ENCODE results near the gene PAPLN.

The PAPLN gene

DNA sequence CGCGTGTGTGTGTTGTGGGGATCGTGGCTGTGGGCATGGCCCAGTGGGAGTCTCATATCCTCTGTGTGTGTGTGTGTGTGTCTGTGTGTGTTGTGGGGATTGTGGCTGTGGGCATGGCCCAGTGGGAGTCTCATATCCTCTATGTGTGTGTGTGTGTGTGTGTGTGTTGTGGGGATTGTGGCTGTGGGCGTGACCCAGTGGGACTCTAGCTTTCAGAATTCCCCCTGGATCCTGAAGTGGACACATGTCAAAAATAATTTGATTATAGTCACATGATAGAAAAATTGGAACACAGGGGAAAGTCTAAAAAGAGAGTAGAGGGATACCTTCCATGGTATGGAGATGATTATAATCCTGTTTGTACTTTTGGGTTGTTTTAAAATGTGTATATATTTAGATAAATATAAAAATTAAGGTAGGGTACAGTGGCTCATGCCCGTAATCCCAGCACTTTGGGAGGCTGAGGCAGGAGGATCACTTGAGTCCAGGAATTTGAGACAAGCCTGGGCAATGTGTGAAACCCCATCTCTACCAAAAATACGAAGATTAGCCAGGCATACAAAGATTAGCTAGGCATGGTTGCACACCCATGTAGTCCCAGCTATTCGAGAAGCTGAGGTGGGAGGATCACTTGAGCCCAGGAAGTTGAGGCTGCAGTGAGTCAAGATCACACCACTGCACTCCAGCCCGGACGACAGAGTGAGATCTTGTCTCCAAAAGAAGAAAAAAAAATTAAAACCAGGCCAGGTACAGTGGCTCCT lies 11.0 kb downstream of the PAPLN start:
- DNase-seq: no peak

DNA sequence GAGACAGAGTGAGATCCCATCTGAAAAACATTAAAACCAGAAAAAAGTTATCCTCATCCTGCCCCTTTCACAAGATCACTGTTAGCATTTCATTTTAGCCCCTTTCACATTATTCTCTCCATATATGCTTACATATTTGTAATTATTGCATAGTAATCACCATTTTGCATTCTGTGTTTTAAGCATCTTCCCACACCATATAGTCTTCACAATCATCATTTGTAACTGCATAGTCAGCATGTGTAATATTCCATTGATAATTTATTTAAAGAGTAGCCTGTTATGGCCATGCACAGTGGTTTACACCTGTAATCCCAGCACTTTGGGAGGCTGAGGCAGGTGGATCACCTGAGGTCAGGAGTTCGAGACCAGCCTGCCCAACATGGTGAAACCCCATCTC lies 11.8 kb downstream of the PAPLN start:
- no peak for DNase-seq

DNA sequence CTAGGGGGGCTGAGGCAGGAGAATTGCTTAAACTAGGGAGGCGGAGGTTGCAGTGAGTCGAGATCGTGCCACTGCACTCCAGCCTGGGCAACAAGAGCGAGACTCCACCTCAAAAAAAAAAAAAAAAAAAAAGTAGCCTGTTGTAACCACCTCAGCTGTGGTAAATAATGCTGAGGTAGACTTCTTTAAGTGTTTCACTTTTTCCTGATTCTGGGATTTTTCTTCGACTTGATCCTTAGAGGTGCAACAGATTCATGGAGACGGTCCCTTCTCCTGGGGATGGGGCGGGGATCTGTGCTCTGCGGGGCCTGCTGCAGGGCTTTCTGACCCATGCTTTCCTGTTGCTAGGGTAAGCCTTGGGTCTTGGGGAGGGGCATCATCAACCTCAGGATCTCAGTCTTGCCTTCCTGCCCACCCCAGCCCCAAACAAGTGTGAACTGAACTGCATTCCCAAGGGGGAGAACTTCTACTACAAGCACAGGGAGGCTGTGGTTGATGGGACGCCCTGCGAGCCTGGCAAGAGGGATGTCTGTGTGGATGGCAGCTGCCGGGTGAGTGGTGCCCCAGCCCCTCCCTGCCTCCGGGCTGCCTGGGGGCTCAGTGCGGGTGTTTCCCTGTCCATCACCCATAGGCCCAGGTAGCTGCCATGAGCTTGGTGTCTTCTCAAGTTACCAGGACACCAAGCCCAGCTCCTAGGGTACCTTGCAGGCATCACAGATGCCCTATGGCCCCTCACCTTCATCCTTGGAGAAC lies 12.4 kb downstream of the PAPLN start:
- no peak for DNase-seq

GRCh38 chr14:73250317-73250713 lies 13.0 kb downstream of the PAPLN start:
- no peak for DNase-seq

- DNase-seq: no peak
These were observed 13.6 kb downstream of the PAPLN start for GRCh38 chr14:73250781-73251500.

- DNase-seq: no peak
These were observed 14.4 kb downstream of the PAPLN start for GRCh38 chr14:73251516-73252215.

- no peak for DNase-seq
These were observed 15.4 kb downstream of the PAPLN start for GRCh38 chr14:73252491-73253322.

DNA sequence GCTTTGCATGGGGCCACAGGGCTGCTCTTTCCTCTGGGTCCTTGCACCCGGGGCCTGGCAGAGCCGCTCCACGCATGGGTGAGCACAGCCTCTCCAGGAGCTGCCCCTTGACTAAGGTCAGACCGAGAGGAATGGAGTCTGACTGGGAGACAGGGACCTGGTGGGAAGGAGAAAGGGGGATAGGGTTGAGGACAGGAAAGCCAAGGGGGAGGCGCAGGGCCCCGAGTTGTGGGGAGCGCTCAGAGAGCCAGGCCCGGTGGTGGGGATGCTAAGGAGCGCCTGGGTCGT lies 16.0 kb downstream of the PAPLN start:
- DNase-seq: no peak

DNA sequence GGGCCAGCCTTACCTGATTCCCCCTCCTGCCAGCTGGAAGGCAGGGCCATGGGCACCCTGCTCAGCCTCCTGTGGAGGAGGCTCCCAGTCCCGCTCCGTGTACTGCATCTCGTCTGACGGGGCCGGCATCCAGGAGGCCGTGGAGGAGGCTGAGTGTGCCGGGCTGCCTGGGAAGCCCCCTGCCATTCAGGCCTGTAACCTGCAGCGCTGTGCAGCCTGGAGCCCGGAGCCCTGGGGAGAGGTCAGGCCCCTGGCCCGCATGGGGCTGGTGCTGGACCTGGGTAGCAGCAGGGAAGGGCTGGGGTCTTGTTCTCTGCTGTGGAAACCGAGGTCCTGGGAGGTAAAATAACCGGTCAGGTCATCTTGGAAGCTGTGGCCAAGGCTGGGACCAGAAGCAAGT lies 16.4 kb downstream of the PAPLN start:
- no peak for DNase-seq

GRCh38 chr14:73254247-73255004 lies 17.1 kb downstream of the PAPLN start:
- no peak for DNase-seq

- DNase-seq: no peak
These were observed 17.7 kb downstream of the PAPLN start for GRCh38 chr14:73255005-73255400.

GRCh38 chr14:73255693-73256225 lies 18.5 kb downstream of the PAPLN start:
- DNase-seq: no peak

DNA sequence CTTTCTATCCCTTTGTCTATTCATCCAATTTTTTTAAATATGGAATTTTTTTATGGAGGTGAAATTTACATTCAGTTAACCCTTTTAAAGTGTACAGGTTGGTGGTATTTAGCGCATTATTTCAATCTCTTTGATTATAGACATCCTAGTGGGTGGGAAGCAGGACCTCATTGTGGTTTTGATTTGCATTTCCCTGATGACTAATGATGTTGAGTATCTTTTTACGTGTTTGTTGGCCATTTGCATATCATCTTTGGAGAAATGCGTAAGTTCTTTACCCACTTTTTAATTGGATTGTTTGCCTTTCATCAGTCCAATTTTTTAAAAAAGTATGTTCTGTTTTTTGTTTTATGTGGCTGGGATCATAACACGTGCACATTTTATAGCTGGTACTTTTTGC lies 20.8 kb downstream of the PAPLN start:
- DNase-seq: no peak

GRCh38 chr14:73258845-73259611 lies 21.7 kb downstream of the PAPLN start:
- DNase-seq: no peak

DNA sequence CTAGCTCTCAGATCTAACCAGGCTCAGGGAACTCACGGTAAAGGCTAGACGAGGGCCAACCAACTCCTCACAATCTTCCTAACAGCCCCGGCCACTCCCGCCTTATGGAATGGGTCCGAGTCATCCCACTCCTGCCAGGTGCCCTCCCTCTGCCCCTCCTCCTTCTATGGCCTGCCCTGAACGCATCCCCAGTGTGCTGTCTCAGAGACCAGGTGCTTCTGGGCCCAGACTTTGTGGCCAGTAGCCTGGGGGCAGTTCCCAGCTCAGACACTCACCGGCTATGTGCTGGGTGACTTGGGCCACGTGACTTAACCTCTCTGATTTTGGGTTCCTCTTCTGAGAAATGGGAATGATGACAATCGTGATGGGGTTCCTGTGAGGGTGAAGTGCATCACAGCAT lies 22.5 kb downstream of the PAPLN start:
- DNase-seq: no peak

DNA sequence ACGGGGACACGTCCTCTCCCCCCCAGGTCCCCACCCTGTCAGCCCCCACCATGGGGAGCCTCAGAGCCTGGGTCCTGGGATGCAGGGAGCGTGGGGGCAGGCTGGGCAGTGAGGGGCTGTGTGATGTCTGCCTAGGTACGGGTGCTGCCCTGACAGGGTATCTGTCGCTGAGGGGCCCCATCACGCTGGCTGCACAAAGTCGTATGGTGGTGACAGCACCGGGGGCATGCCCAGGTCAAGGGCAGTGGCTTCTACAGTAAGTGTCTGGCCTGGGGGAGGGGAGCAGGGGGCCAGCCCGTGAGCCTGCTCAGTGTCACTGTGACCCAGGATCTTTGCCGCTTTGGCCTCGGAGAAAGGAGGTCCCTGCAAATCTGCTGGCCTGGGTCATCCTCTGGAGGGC lies 23.3 kb downstream of the PAPLN start:
- no peak for DNase-seq

- DNase-seq: no peak
These were observed 23.8 kb downstream of the PAPLN start for GRCh38 chr14:73261075-73261474.

- no peak for DNase-seq
These were observed 24.5 kb downstream of the PAPLN start for GRCh38 chr14:73261520-73262426.

DNA sequence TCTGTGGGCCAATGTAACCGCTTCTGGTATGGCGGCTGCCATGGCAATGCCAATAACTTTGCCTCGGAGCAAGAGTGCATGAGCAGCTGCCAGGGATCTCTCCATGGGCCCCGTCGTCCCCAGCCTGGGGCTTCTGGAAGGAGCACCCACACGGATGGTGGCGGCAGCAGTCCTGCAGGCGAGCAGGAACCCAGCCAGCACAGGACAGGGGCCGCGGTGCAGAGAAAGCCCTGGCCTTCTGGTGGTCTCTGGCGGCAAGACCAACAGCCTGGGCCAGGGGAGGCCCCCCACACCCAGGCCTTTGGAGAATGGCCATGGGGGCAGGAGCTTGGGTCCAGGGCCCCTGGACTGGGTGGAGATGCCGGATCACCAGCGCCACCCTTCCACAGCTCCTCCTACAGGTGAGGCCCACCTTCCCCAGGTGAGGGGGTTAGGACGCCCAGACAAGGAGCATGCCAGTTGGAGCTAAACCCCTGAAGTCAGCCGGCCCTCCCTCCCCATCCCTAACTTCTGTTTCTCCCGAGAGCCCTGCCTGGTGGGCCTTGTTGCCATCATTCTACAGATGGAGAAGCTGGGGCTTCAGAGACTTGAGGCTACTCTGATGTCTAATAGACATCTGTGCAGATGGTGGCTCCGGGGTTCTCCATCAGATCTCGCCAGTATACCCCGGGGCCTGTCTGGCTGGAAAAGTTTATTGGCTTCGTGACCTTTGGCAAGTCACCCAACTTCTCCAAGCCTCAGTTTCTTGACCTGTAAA lies 25.3 kb downstream of the PAPLN start:
- DNase-seq: no peak
